ENCODE data around the gene KRT78. TPM values are rescaled to one million over a fixed set of nuclear protein-coding genes. Genes with fewer than 3 reads are reported as not detected.

Gene KRT78
- total and polyA plus RNA-seq, 9 of the 15 experiments (the other 6 are each of a cell fraction or from before 2014, with no cell fraction given): not detected

DNA sequence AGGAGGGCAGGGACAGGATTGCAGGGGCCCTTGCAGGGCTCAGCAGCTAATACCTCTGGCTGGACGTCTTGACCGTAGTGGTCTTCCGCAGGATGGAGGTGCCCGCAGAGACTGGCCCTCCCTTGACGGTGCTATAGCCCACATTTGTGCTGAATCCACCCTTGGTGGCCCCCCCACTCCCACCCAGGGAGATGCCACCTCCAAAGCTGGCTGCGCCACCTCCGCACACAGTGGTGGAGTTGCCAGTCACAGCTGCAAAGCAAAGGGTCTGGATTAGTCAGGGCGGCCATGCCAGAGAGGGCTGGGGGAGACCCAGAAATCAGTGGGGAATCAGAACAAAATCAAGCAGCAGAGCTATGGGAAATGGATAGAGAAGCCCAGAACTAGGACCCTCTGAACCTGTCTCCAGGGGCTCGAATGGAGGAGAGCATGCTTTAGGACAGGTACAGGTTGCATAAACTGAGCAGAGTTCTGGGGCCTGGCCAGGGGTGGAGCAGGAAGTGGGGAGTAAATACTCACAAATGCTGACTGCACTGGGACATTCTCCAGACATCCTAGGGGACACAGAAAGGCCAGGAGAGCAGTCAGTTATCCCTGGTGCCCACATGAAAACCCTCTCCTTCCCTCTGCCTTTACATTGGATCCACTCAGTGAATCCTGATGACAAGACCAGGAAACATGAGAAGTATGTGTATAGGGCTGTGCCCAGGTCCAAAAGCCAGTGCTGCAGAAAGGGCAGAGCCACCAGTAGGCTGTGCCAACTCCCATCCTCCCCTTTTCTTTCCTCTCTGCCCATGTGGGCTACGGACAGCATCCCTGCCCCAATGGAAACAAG, 26.8 kb downstream of the KRT78 start (continued):
- TF ChIP-seq ATF1 (CRISPR knock-in tag; IDR thresholded peaks at IDR 0.05) (no peak), ATF1 (tag; IDR thresholded peaks at IDR 0.05) (no peak), COPS2 (conservative IDR thresholded peaks at IDR 0.05) (no peak), BCLAF1 (IDR thresholded peaks at IDR 0.05; ENCODE audit: borderline replicate concordance in 1 of 2, control insufficient read depth in 1 of 2, low read depth in 2 of 2, low read length in 1 of 2) (no peak), ESRRA (IDR thresholded peaks at IDR 0.05; ENCODE audit: borderline replicate concordance, low read depth) (no peak), MECOM (CRISPR knock-in tag; IDR thresholded peaks at IDR 0.05) (no peak), ZNF165 (CRISPR knock-in tag; IDR thresholded peaks at IDR 0.05; ENCODE audit: borderline replicate concordance) (no peak), MTA3 (IDR thresholded peaks at IDR 0.05; ENCODE audit: borderline replicate concordance) (no peak)
- TF ChIP-seq, protein P1, sequence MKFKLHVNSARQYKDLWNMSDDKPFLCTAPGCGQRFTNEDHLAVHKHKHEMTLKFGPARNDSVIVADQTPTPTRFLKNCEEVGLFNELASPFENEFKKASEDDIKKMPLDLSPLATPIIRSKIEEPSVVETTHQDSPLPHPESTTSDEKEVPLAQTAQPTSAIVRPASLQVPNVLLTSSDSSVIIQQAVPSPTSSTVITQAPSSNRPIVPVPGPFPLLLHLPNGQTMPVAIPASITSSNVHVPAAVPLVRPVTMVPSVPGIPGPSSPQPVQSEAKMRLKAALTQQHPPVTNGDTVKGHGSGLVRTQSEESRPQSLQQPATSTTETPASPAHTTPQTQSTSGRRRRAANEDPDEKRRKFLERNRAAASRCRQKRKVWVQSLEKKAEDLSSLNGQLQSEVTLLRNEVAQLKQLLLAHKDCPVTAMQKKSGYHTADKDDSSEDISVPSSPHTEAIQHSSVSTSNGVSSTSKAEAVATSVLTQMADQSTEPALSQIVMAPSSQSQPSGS (CRISPR knock-in tag; IDR thresholded peaks at IDR 0.05): no peak

All from K562 (cell line).